NCI-H1930 (cell line): ENCODE results near the gene MCL1.

Experiments
- DNase-seq, 2 experiments: peaks; one replicate each; lab custom pipeline; 2025; lab: John Stamatoyannopoulos, UW

Gene MCL1

GRCh38 chr1:150537732-150538684 lies 41.4 kb downstream of the MCL1 start:
- no peak for DNase-seq

- no peak for DNase-seq
Measured at GRCh38 chr1:150536836-150537731, 42.3 kb downstream of the MCL1 start.

- no peak for DNase-seq
Measured at GRCh38 chr1:150535511-150536287, 43.7 kb downstream of the MCL1 start.

DNA sequence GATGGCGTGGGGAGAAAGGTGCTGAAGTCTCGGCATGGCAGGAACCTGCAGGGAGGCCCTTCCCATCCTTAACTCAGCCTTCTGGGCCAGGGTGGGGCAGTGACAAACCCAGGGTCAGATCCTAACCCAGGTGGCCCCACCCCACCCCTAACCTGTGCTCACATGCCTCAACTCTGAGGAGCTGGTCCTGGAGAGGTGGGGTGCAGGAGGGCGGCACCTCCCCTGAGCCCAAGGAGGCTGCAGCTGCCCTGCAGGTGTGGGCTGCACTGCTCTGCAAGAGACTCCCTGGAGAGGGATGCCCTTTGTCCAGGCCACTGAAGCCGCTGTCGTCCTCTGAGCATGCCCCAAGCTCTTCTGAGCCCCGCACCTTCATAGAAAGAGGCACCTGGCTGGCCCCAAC lies 45.4 kb downstream of the MCL1 start:
- DNase-seq: no peak

DNA sequence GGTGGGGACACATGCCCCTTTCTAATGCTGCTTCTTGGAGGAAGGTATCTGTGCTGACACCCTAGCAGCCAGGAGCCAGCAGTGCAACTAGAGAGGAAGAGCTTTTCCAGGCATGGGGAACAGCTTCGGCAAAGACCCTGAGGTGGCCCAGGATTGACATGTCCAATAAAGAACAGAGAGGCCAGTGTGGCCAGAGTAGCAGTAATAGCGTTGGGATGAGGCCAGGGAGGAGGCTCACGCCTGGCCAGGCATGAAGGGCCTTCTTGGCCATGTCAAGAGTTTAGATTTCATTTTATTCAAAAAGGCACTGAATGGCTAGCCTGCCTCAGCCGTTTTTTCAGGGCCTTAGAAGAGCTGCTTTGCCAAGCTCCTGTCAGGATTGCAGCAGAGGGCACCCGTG lies 46.5 kb downstream of the MCL1 start:
- no peak for DNase-seq

DNA sequence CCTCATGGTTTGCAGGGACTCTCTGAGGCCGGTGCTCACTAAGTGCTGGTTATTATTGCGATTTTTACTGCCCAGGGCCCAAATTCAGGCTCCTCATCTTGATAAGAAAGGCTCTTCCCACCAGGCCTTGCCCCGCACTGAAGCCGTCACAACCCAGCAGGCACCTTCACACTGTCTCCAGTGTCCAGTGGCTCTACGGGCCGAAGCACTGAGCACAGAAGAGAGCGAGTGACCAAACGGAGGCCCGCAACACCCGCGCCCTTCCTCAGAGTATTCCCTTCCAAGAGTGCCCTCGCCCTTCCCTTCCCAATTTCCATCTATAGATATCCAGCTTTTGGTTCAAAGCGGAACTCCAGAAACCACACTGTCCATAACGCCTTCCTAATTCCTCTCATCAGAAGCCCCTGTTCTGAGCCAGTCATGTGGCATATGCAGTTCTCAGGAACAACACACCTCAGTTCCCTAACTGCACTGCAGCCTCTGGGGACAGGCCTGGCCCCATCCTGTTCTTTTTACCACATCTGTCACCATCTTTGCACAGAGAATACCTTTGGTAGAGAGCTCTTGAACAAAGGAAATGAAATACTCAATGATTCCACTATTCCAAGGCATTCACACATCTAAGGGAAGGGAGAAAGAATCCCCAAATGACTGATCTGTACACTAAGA lies 48.8 kb downstream of the MCL1 start:
- DNase-seq: no peak

DNA sequence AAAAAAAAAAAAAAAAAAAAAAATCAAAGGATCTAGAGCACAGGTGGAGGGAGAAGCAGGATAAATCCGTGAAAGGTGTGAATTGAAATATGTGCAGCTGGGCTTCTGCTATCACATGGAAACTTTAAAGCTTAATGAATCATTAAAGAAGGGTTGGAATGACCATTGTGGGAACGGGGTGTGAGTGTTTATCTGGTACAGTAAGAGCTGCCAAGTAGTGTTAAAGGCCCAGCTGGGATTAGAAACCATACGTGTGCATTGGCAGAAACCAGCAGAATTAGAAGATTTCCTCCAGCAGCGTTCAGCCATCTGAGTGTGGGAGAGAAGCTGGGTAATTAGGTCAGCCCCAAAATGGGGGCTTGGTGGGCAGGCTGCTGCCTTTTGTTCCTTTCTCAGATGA lies 50.4 kb downstream of the MCL1 start:
- DNase-seq: no peak

DNA sequence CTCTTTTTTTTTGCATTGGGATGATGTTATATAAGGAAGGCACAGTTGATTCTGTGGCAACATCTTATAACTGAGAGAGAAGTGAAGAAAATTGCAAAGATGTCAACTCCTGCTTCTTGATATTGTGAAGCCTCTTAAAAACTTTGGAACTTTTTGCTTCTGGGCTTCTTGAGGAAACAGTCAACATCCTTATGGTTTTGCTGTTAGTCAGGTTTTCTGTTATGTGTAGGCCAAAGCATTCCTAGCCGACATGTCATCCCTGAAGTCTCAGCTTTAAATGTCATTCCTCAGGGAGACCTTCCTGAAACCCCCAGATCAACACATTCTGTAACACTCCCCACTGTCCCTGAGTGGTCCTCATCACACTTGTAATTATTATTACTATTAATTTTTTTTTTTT lies 51.2 kb downstream of the MCL1 start:
- DNase-seq: no peak

- no peak for DNase-seq
Measured at GRCh38 chr1:150525348-150525747, 54.1 kb downstream of the MCL1 start.
